ENCODE data around the gene DHRS9.

- no peak for TF ChIP-seq POLR2A (IDR thresholded peaks at IDR 0.05)
- TF ChIP-seq, protein P1, sequence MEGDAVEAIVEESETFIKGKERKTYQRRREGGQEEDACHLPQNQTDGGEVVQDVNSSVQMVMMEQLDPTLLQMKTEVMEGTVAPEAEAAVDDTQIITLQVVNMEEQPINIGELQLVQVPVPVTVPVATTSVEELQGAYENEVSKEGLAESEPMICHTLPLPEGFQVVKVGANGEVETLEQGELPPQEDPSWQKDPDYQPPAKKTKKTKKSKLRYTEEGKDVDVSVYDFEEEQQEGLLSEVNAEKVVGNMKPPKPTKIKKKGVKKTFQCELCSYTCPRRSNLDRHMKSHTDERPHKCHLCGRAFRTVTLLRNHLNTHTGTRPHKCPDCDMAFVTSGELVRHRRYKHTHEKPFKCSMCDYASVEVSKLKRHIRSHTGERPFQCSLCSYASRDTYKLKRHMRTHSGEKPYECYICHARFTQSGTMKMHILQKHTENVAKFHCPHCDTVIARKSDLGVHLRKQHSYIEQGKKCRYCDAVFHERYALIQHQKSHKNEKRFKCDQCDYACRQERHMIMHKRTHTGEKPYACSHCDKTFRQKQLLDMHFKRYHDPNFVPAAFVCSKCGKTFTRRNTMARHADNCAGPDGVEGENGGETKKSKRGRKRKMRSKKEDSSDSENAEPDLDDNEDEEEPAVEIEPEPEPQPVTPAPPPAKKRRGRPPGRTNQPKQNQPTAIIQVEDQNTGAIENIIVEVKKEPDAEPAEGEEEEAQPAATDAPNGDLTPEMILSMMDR (IDR thresholded peaks at IDR 0.05) = no peak
Observed at GRCh38 chr2:169066897-169067296, 2.5 kb upstream of the DHRS9 start.

Measured in testis (tissue), 2 donors.